ENCODE measurements around the gene LDOC1. TPM values are rescaled to one million over a fixed set of nuclear protein-coding genes. Genes with fewer than 3 reads are reported as not detected.
"Not testable (repeated sequence)": the region's sequence is repeated elsewhere in the genome, so short reads cannot be mapped to it uniquely, and the experiment has no call there.

LDOC1 gene
- 0.44 and 2.6 TPM in 2 replicates for total RNA-seq (2014; rRNA removed; shearing (Covaris generic); ENCODE audit: low replicate concordance)

DNA sequence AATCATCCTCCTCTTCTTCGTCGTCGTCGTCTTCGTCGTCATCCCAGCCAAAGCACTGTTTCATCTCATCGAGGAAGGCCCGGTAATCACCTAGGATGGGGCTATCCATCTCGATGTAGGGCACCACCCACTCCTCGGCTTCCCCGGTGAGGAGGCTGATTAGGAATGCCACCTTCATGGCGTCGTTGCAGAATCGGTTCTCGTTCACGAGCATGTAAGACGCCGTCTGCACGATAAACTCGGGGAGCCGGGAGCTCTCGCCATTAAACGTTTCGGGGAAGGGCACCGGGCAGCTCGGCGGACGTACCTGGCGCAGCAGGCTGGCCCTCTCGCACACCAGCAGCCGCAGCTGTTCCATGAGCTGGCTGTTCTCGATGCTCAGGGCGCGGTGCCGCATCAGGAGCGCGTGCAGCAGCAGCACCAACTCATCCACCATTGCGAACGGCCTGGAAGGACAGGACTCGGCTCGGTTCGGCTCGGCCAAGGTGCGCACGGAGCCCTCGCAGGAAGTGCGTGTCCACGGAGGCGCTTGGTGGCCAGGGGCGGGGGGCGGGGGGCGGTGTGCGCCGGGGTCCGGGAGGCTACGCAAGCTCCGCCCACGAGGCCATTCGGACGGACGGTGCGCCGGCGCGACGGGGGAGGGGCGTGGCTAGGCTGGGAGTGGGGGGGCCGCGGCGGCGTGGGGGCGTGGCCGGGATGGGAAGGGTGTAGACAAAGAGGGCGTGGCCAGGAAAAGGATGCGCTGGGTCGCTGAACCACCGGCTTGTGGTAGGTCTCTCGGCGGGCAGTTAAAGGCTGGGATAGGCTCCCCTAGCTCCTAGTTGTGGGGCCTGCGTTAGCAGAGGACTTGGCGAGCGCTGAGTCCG is at the start of gene LDOC1:
LDOC1 (minus strand) TSS at position 544 of the 866 bp plus-strand sequence; CDS start at position 436, 108 bp downstream.
- Histone ChIP-seq H3K36me3 (no peaks in the 10 kb centered on the region), H3K27me3 (no peaks in the 10 kb centered on the region), H3K9me3 (no peaks in the 10 kb centered on the region), H3K4me3 (peak within 1 kb of the TSS; percentile 60)
- DNase-seq = peak; percentile 75

GRCh38 chrX:141221611-141222010 is 44.7 kb upstream of the LDOC1 start:
- H3K27me3 ChIP-seq = no peaks in the 10 kb centered on the region
- DNase-seq = no peak

DNA sequence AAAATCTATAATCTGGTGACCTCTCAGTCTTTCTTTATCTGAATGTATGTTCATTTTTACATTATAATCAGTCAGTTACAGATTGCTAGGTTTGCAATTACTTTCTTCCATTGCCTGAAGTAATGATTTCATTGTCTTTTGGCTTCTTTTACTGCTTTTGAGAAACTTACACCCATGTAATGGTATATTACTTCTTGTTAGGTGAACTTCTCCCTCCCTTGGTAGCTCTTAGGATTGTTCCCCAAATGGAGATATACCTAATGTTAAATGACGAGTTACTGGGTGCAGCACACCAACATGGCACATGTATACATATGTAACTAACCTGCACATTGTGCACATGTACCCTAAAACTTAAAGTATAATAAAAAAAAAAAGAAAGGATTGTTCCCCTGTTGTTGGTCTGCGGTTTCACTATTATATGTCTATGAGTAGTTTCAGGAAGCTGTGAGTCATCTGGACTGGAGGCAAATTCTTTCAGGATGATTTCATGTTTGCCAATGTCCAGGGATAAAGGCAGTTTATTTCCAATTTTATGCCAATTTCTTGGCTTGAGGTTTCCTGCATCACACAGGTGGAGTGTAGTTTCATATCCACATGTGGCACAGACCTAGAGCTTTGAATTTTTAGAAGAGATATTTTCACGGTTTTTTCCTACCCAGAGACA is 43.5 kb upstream of the LDOC1 start:
- no peaks in the 10 kb centered on the region for H3K27me3 ChIP-seq
- H3K36me3 ChIP-seq = no peaks in the 10 kb centered on the region
- no peaks in the 10 kb centered on the region for H3K9me3 ChIP-seq
- DNase-seq = peak; percentile 31
- H3K4me3 ChIP-seq = no peak overlapping the region

More at GRCh38 chrX:141221611-141222010, 44.7 kb upstream of the LDOC1 start:
- Histone ChIP-seq H3K4me3 (no peak overlapping the region), H3K36me3 (no peaks in the 10 kb centered on the region), H3K9me3 (no peaks in the 10 kb centered on the region)

DNA sequence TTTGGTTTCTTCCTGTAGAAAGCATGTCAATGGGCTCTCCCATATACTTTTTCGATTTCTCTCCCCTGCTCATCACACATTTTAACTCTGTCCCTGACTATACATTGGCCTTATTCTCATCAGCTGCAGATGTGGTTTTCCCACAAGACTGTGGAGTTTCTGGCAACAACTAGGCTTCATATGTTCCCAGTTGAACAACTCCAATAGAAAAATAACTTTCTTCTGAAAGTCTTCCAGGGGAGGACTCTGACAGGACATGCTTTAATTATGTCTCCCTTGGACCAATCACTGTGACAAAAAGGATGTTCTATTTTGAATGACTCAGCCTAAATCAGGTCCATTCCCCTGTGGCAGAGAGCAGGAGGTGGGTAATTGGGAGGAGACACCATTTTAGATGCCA is 37.3 kb upstream of the LDOC1 start:
- no peak for DNase-seq
- H3K36me3 ChIP-seq = no peaks in the 10 kb centered on the region

GRCh38 chrX:141201962-141202361 is 25.0 kb upstream of the LDOC1 start:
- DNase-seq = no peak
- H3K27me3 ChIP-seq = no peaks in the 10 kb centered on the region
- no peak overlapping the region for H3K4me3 ChIP-seq
- H3K9me3 ChIP-seq = no peaks in the 10 kb centered on the region
- no peaks in the 10 kb centered on the region for H3K36me3 ChIP-seq

More for the DNA sequence above, 37.3 kb upstream of the LDOC1 start:
- Histone ChIP-seq H3K27me3 (no peaks in the 10 kb centered on the region), H3K9me3 (no peaks in the 10 kb centered on the region), H3K4me3 (no peak overlapping the region)

DNA sequence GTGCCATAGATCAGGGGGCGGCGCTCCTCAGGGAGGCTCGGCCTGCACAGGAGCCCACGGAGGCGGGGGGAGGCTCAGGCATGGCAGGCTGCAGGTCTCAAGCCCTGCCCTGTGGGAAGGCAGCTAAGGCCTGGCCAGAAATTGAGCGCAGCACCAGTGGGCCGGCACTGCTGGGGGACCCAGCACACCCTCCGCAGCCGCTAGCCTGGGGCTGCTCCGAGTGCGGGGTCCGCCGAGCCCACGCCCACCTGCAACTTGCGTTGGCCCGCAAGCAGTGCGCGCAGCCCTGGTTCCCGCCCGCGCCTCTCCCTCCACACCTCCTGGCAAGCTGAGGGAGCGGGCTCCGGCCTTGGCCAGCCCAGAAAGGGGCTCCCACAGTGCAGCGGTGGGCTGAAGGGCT is 11.6 kb upstream of the LDOC1 start:
- DNase-seq, H3K4me3 ChIP-seq, H3K9me3 ChIP-seq, H3K27me3 ChIP-seq, H3K36me3 ChIP-seq: not testable (repeated sequence)

- DNase-seq = no peak
- H3K4me3 ChIP-seq = no peak overlapping the region
- no peaks in the 10 kb centered on the region for H3K27me3 ChIP-seq
- H3K36me3 ChIP-seq = no peaks in the 10 kb centered on the region
- no peaks in the 10 kb centered on the region for H3K9me3 ChIP-seq
Measured at GRCh38 chrX:141185366-141185765, 8.4 kb upstream of the LDOC1 start.

- no peaks in the 10 kb centered on the region for H3K27me3 ChIP-seq
- H3K9me3 ChIP-seq = no peaks in the 10 kb centered on the region
- no peak for DNase-seq
- no peak overlapping the region for H3K4me3 ChIP-seq
- H3K36me3 ChIP-seq = no peaks in the 10 kb centered on the region
Measured at GRCh38 chrX:141183000-141183399, 6.1 kb upstream of the LDOC1 start.

DNA sequence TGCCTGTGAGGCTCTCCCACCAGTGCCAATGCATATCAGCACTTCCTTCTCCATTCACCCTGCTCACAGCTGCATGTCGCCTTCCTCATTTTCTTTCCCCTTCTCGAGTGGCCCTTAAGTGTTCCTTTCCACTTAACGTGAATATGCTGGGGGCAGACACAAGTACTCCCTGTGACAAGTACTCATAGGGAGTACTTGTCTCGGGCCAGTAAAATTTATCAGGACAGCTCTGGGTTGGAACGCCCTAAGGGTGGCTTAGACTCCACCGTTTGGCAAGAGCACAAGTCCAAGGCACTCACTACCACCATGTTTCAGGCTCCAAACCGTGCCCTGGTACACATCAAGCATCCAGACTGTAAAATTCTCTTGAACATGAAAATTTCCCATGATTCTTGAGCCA is 3.9 kb upstream of the LDOC1 start:
- Histone ChIP-seq H3K27me3 (no peaks in the 10 kb centered on the region), H3K9me3 (no peaks in the 10 kb centered on the region), H3K4me3 (no peak overlapping the region), H3K36me3 (no peaks in the 10 kb centered on the region)
- no peak for DNase-seq

DNA sequence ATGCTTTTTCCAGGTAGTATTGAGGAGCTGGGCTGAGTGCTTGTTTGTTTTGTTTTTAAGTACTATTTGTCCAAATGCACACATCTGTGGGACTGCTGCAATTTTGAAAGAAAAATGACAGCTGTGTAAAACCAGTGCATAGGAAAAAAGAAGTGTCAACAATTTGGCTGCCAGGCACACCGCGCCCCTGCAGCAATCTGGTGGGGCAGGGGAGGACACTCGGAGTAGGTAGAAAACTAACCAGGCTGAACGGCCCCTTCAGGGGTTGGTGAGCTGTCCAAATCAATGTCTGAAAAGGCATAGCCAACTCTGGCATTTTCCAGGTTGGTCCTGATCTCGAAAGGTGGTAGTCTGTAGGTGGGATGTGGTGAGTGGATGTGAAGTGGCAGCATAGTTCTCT is 1.1 kb downstream of the LDOC1 start:
- Histone ChIP-seq H3K4me3 (no peak overlapping the region), H3K27me3 (no peaks in the 10 kb centered on the region), H3K36me3 (no peaks in the 10 kb centered on the region), H3K9me3 (no peaks in the 10 kb centered on the region)
- DNase-seq = no peak

- Histone ChIP-seq H3K27me3 (no peaks in the 10 kb centered on the region), H3K36me3 (no peaks in the 10 kb centered on the region), H3K4me3 (no peak overlapping the region), H3K9me3 (no peaks in the 10 kb centered on the region)
- no peak for DNase-seq
Measured at GRCh38 chrX:141164406-141164805, 12.5 kb downstream of the LDOC1 start.

GRCh38 chrX:141158084-141158483 is 18.8 kb downstream of the LDOC1 start:
- H3K27me3 ChIP-seq = no peaks in the 10 kb centered on the region
- no peak for DNase-seq
- H3K9me3 ChIP-seq = no peaks in the 10 kb centered on the region
- H3K36me3 ChIP-seq = no peaks in the 10 kb centered on the region
- H3K4me3 ChIP-seq = no peak overlapping the region

DNA sequence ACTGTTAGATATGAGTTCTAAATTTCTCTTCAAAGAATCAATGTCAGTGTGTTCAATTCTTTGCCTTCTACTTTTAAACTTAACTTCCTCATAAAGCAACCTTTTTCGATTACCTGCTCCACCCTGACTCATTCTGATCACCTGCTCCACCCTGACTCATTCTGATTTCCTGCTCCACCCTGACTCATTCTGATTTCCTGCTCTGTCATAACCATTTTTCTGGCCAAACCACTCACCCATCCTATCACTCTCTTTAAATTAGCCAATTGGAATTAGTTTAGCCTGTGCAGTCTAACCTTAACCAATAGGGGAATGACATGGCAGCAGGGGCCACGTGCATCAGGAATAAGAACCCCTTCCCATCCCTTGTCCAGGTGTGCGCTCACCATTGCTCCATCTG is 21.7 kb downstream of the LDOC1 start:
- H3K9me3 ChIP-seq, H3K27me3 ChIP-seq, H3K36me3 ChIP-seq, DNase-seq, H3K4me3 ChIP-seq: not testable (repeated sequence)

GRCh38 chrX:141142946-141143345 is 34.0 kb downstream of the LDOC1 start:
- no peaks in the 10 kb centered on the region for H3K9me3 ChIP-seq
- no peaks in the 10 kb centered on the region for H3K36me3 ChIP-seq
- DNase-seq = no peak
- no peaks in the 10 kb centered on the region for H3K27me3 ChIP-seq
- H3K4me3 ChIP-seq = no peak overlapping the region

GRCh38 chrX:141133272-141133671 is 43.7 kb downstream of the LDOC1 start:
- Histone ChIP-seq H3K36me3 (no peaks in the 10 kb centered on the region), H3K4me3 (no peak overlapping the region), H3K9me3 (no peaks in the 10 kb centered on the region), H3K27me3 (no peaks in the 10 kb centered on the region)
- DNase-seq = no peak

DNA sequence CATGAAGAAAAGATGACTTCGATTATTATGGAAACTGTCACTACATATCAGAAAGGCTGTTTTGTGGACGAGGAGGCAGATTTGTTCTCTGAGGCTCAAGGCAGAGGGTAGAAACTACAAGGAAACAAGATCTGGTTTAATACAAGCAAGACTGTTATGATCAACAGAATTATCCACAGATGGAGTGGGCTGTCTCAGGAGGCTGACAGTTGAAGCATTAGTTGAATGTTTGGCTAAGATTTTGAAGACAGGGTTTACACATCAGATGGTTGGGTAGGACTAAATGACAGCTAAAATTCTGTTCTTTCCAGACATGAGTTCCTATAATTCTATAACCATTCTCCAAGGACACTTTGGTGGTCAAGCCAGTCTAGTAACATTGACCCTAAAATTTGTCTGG is 49.8 kb downstream of the LDOC1 start:
- no peak for DNase-seq
- H3K27me3 ChIP-seq = no peaks in the 10 kb centered on the region
- no peak overlapping the region for H3K4me3 ChIP-seq
- no peaks in the 10 kb centered on the region for H3K9me3 ChIP-seq
- no peaks in the 10 kb centered on the region for H3K36me3 ChIP-seq
